Sigmoid colon (tissue), 4 donors: ENCODE data around the gene CASP14.

Experiments
- CTCF ChIP-seq, 4 experiments: fragments of 450-650 bp in 3 of 4; fragments of 200-600 bp in 1 of 4; IDR thresholded peaks; one replicate each; pipeline ENCODE4 v1.5.1; 2016 to 2019; ENCODE audit warnings: antibody characterized with exemption in 4 of 4, mild to moderate bottlenecking in 3 of 4, moderate library complexity in 2 of 4
- EP300 ChIP-seq, 4 donors: sonication (generic); formaldehyde crosslinking; IDR thresholded peaks; one replicate each; pipeline ENCODE4 v1.6.1; 2017; ENCODE audit warnings: antibody characterized with exemption in 4 of 4
- POLR2A ChIP-seq, 2 donors: fragments of 450-650 bp; IDR thresholded peaks; one replicate each; pipeline ENCODE4 v1.6.1; 2016; ENCODE audit warnings: antibody characterized with exemption in 2 of 2, mild to moderate bottlenecking in 2 of 2, moderate library complexity in 2 of 2
- POLR2AphosphoS5 ChIP-seq, 4 donors: sonication (generic); formaldehyde crosslinking; IDR thresholded peaks; one replicate each; pipeline ENCODE4 v1.6.1; 2017; ENCODE audit warnings: antibody characterized with exemption in 4 of 4

GRCh38 chr19:15031675-15032074, 17.6 kb upstream of the CASP14 start:
- TF ChIP-seq CTCF (IDR thresholded peaks at IDR 0.05) (no peak), POLR2AphosphoS5 (IDR thresholded peaks at IDR 0.05) (no peak), POLR2A (IDR thresholded peaks at IDR 0.05) (no peak), EP300 (IDR thresholded peaks at IDR 0.05) (no peak)
